Activated T-cell treated with anti-CD3 and anti-CD28 coated beads, Interleukin-2, amount 50 U/mL, for 72 hours (primary cell): ENCODE data around the gene SPTSSB. TPM values are rescaled to one million over a fixed set of nuclear protein-coding genes. Genes with fewer than 3 reads are reported as not detected.

Experiments used
- ATAC-seq, 2 donors: fragments of 150-1000 bp; cut with Tn5 transposase; replicated peaks in 1 of 2; 2 replicates each; pipeline ENCODE4 v1.10.0; 2021; ENCODE audit warnings: moderate library complexity in 2 of 2, mild to moderate bottlenecking in 1 of 2
- DNase-seq, 2 donors: peaks; one replicate each; pipeline ENCODE4 v3.0.0; 2021 to 2022; ENCODE audit warnings: mixed read lengths in 1 of 2
- H3K27ac Mint-ChIP-seq: one replicate; pipeline ENCODE4 v1.8.0; 2022; ENCODE audit warnings: mild to moderate bottlenecking, moderate library complexity, mixed read lengths
- H3K27me3 Mint-ChIP-seq: one replicate; pipeline ENCODE4 v1.8.0; 2022; ENCODE audit warnings: low read depth, mixed read lengths
- H3K36me3 Mint-ChIP-seq, 2 donors: one replicate each; pipeline ENCODE4 v1.8.0; 2022; ENCODE audit warnings: mixed read lengths in 2 of 2, mild to moderate bottlenecking in 1 of 2; ENCODE audit not compliant: insufficient read depth in 2 of 2
- H3K4me1 Mint-ChIP-seq: one replicate; pipeline ENCODE4 v1.8.0; 2022; ENCODE audit warnings: low read depth, mixed read lengths
- H3K4me3 Mint-ChIP-seq, 2 donors: one replicate each; pipeline ENCODE4 v1.8.0; 2022; ENCODE audit warnings: mild to moderate bottlenecking in 2 of 2, mixed read lengths in 2 of 2, moderate library complexity in 2 of 2
- H3K9me3 Mint-ChIP-seq, 2 donors: one replicate each; pipeline ENCODE4 v1.8.0; 2022; ENCODE audit warnings: mixed read lengths in 2 of 2
- total RNA-seq, 2 donors: library from RNA; stranded (reverse); gene quantifications; one replicate each; pipeline ENCODE4 v1.2.3, GENCODE V29; 2022

SPTSSB gene, protein sequence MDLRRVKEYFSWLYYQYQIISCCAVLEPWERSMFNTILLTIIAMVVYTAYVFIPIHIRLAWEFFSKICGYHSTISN
- total RNA-seq = not detected

DNA sequence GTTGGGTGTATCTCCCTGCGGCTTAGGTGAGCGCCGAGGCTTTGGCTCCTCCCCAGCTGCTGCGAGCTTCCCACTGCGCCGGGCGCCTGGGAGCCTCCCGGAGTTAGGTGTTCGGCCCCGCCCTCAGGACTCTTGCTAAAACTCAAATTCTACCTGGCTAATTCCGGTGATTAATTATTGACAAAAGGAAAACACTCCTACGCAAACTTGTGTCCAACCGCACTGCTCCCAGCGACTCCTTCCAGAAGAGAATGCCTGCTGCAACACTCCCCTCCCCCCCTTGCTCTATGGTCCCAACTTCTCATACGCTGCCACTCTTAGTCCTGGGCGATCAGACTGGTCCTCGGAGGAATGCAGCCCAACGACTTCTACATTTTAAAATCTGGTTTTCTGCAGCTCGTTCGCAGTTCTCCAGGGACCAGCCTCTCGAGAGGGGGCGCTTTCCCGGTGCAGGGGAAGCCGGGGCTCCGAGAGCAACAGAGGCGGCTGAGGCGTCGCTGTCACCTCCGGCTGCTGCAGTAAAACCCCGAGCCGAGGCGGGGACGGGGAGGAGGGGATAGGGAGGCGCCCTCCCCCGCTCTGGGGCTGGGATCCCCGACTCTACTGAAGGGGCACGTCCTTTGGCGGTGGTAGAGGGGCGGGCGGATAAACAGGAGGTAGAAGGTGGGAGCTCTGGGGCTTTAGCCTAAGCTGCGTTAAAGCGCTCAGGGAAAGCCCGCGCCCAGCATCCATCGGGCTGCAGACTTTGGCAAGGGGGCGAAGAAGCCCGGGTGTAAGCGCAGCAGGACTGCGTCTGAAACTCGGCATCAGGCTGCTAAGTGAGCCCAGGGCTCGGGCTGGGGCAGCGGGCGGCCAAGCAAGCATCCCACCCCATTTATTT, at the start of gene SPTSSB:
Gene SPTSSB (minus strand): TSS at position 77 of the 880 bp plus-strand sequence. CDS start 25,194 bp downstream, outside the sequence.
- Mint-ChIP-seq H3K9me3 (no peaks in the 10 kb centered on the region), H3K27ac (no peak within 1 kb of the TSS), H3K27me3 (peaks cover 68% of the 10 kb centered on the region), H3K36me3 (no peaks in the 10 kb centered on the region), H3K4me3 (peak within 1 kb of the TSS; percentile 89 to 94), H3K4me1 (peaks cover 12% of the 10 kb centered on the region)
- ATAC-seq = peak; percentile 80 to 81
- DNase-seq = peak; percentile 48 to 54

- Mint-ChIP-seq H3K9me3 (peaks cover 0 to 2% of the 10 kb centered on the region in 2 donors), H3K36me3 (peaks cover 2 to 3% of the 10 kb centered on the region in 2 donors), H3K4me1 (no peaks in the 10 kb centered on the region), H3K27ac (no peak overlapping the region), H3K4me3 (no peak overlapping the region), H3K27me3 (no peaks in the 10 kb centered on the region)
- no peak for ATAC-seq
- no peak for DNase-seq
These were observed 49.4 kb upstream of the SPTSSB start for GRCh38 chr3:161420746-161421145.

- Mint-ChIP-seq H3K36me3 (peaks cover 2 to 3% of the 10 kb centered on the region in 2 donors), H3K27me3 (no peaks in the 10 kb centered on the region), H3K9me3 (peaks cover 0 to 2% of the 10 kb centered on the region in 2 donors), H3K4me3 (no peak overlapping the region), H3K27ac (no peak overlapping the region), H3K4me1 (no peaks in the 10 kb centered on the region)
- DNase-seq = no peak
- ATAC-seq = no peak
These were observed 48.4 kb upstream of the SPTSSB start for GRCh38 chr3:161419555-161420333.

DNA sequence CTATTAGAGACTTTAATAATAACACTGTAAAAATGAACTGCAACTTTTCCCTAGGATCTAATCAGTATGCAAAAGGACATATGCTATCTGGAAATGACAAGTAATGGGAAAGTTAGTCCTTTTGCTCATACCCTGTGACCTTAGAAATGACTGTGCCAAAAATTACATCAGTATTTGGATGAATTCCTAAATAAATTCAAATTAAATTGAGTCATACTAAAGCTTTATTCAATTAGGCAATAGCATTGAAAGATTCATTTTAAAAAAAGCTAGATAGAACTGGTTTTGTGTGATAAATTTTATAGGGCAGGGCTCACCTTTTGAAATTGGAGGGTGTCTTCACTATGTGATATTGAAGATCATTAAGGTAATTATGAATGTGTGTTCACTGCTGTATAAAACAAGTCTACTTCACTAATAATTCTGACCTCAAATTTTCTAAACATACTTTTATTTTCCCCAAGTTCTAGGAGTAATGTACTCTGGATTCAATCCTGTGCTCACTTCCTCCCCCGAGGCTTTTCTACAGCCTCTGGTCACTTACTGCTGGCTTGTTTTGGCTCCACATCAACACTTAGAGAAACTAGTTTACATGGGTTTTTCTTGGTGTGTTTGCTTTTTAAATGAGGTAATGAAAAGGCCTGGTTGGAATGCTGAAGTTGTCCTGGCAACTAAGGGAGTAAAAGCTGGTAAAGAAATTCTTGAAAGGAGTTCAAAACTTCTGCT, 44.4 kb upstream of the SPTSSB start:
- Mint-ChIP-seq H3K27ac (no peak overlapping the region), H3K4me1 (no peaks in the 10 kb centered on the region), H3K36me3 (peaks cover 2 to 3% of the 10 kb centered on the region in 2 donors), H3K9me3 (peaks cover 0 to 2% of the 10 kb centered on the region in 2 donors), H3K27me3 (peaks cover 16% of the 10 kb centered on the region), H3K4me3 (no peak overlapping the region)
- ATAC-seq (no peak), DNase-seq (no peak)

- Mint-ChIP-seq H3K9me3 (peaks cover 0 to 2% of the 10 kb centered on the region in 2 donors), H3K36me3 (peaks cover 2 to 3% of the 10 kb centered on the region in 2 donors), H3K4me3 (no peak overlapping the region), H3K27ac (no peak overlapping the region), H3K27me3 (peaks cover 16% of the 10 kb centered on the region), H3K4me1 (no peaks in the 10 kb centered on the region)
- DNase-seq (no peak), ATAC-seq (no peak)
These were observed 43.6 kb upstream of the SPTSSB start for GRCh38 chr3:161414907-161415306.

DNA sequence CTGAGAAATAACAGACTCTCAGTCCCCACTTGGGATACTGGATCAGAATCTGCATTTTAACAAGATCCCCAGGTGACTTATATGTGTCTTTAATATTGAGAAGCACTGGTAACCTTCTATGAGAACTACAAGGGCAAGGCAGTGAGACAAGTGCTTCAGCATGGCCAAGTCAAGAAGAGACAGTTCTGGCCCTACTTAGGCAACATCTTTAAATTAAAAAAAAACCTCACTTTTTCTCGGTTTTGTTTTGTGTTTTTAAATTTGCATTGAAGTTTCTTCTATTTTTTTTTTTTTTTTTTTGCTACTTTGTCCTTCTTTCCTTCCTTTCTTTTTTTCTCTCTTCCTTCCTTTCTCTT, 42.5 kb upstream of the SPTSSB start:
- DNase-seq (no peak), ATAC-seq (no peak)
- Mint-ChIP-seq H3K36me3 (peaks cover 2 to 3% of the 10 kb centered on the region in 2 donors), H3K27ac (no peak overlapping the region), H3K27me3 (peaks cover 16% of the 10 kb centered on the region), H3K4me1 (no peaks in the 10 kb centered on the region), H3K9me3 (peaks cover 0 to 2% of the 10 kb centered on the region in 2 donors), H3K4me3 (no peak overlapping the region)

DNA sequence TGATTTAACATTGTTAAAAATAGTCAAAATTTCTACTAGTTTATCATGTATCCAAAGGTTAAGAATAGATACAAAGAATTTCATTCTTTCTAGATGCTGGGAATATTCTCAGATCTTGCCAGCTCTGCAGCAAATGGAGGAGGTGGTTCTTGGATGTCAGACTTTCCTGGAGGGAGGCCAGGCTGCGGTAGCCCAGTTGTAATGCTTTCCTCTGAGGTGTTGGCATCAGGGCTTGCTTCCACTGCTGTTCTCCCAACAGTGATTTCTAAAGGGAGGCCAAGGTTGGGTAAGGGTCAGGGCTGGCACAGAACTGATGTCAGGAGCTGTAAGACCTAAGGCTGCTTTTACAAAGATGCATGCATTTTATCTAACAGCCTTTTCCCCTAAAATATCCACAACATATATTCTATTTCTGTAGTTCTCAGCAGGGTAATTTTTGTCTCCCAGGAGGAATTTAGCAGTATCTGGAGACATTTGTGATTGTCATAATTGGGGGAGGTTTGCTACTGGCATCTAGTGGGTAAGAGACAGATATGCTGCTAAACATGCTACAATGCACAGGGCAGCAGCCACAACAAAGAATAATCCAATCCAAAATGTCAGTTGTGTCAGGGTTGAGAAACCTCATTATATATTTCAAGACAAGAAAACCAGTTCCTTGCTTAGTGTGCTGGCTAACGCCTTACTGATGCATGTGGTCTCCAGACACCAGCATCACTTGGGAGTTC, 42.0 kb upstream of the SPTSSB start:
- no peak overlapping the region for H3K4me3 Mint-ChIP-seq
- peaks cover 16% of the 10 kb centered on the region for H3K27me3 Mint-ChIP-seq
- no peak for ATAC-seq
- H3K4me1 Mint-ChIP-seq = no peaks in the 10 kb centered on the region
- H3K36me3 Mint-ChIP-seq = peaks cover 2 to 3% of the 10 kb centered on the region in 2 donors
- H3K9me3 Mint-ChIP-seq = peaks cover 0 to 2% of the 10 kb centered on the region in 2 donors
- DNase-seq = no peak
- no peak overlapping the region for H3K27ac Mint-ChIP-seq

- peaks cover 16% of the 10 kb centered on the region for H3K27me3 Mint-ChIP-seq
- H3K27ac Mint-ChIP-seq = no peak overlapping the region
- ATAC-seq (no peak), DNase-seq (no peak)
- peaks cover 2 to 3% of the 10 kb centered on the region in 2 donors for H3K36me3 Mint-ChIP-seq
- H3K9me3 Mint-ChIP-seq = peaks cover 0 to 2% of the 10 kb centered on the region in 2 donors
- H3K4me1 Mint-ChIP-seq = peaks cover under 1% of the 10 kb centered on the region
- H3K4me3 Mint-ChIP-seq = no peak overlapping the region
These were observed 40.8 kb upstream of the SPTSSB start for GRCh38 chr3:161412123-161412522.

GRCh38 chr3:161409858-161410257, 38.5 kb upstream of the SPTSSB start:
- DNase-seq (no peak), ATAC-seq (no peak)
- H3K9me3 Mint-ChIP-seq = no peaks in the 10 kb centered on the region
- H3K27me3 Mint-ChIP-seq = peaks cover 16% of the 10 kb centered on the region
- H3K4me3 Mint-ChIP-seq = no peak overlapping the region
- H3K36me3 Mint-ChIP-seq = no peaks in the 10 kb centered on the region
- no peak overlapping the region for H3K27ac Mint-ChIP-seq
- H3K4me1 Mint-ChIP-seq = peaks cover 11% of the 10 kb centered on the region

GRCh38 chr3:161409069-161409468, 37.8 kb upstream of the SPTSSB start:
- ATAC-seq (no peak), DNase-seq (peak; percentile 8 to 16)
- Mint-ChIP-seq H3K4me3 (no peak overlapping the region), H3K36me3 (no peaks in the 10 kb centered on the region), H3K4me1 (peaks cover 11% of the 10 kb centered on the region), H3K27ac (no peak overlapping the region), H3K27me3 (peaks cover 16% of the 10 kb centered on the region), H3K9me3 (no peaks in the 10 kb centered on the region)

- no peak for DNase-seq
- no peaks in the 10 kb centered on the region for H3K9me3 Mint-ChIP-seq
- H3K4me3 Mint-ChIP-seq = no peak overlapping the region
- H3K27me3 Mint-ChIP-seq = peaks cover 4% of the 10 kb centered on the region
- H3K36me3 Mint-ChIP-seq = no peaks in the 10 kb centered on the region
- no peak for ATAC-seq
- no peak overlapping the region for H3K27ac Mint-ChIP-seq
- peaks cover 11% of the 10 kb centered on the region for H3K4me1 Mint-ChIP-seq
These were observed 35.6 kb upstream of the SPTSSB start for GRCh38 chr3:161406594-161407555.
